GM08714 (cell line): ENCODE results near the gene IL1A.

Experiments
- H3K4me3 ChIP-seq: fragments of 200-500 bp; sonication (Bioruptor generic); 2 replicates; pipeline ENCODE4 v1.5.1; 2014; ENCODE audit warnings: mild to moderate bottlenecking, low read length, inconsistent platforms
- ZNF274 ChIP-seq: IDR thresholded peaks from 2 replicates; pipeline ENCODE4 v1.6.1; 2012; ENCODE audit warnings: mild to moderate bottlenecking, low read depth, low read length

The IL1A gene

GRCh38 chr2:112827009-112827408 is 42.7 kb upstream of the IL1A start:
- no peak overlapping the region for H3K4me3 ChIP-seq
- TF ChIP-seq ZNF274, result no peak

- no peak for TF ChIP-seq ZNF274
Measured at GRCh38 chr2:112825706-112826105, 41.4 kb upstream of the IL1A start.

GRCh38 chr2:112824694-112825085 is 40.4 kb upstream of the IL1A start:
- H3K4me3 ChIP-seq, result no peak overlapping the region
- no peak for TF ChIP-seq ZNF274

More at GRCh38 chr2:112825706-112826105, 41.4 kb upstream of the IL1A start:
- H3K4me3 ChIP-seq, result no peak overlapping the region

- no peak for TF ChIP-seq ZNF274
- no peak overlapping the region for H3K4me3 ChIP-seq
Measured at GRCh38 chr2:112821682-112822081, 37.4 kb upstream of the IL1A start.

- no peak for TF ChIP-seq ZNF274
- H3K4me3 ChIP-seq, result no peak overlapping the region
Measured at GRCh38 chr2:112821142-112821541, 36.8 kb upstream of the IL1A start.

- H3K4me3 ChIP-seq, result no peak overlapping the region
- no peak for TF ChIP-seq ZNF274
Measured at GRCh38 chr2:112820343-112820742, 36.0 kb upstream of the IL1A start.

GRCh38 chr2:112819081-112819480 is 34.8 kb upstream of the IL1A start:
- no peak for TF ChIP-seq ZNF274
- H3K4me3 ChIP-seq, result no peak overlapping the region

GRCh38 chr2:112818094-112818902 is 34.0 kb upstream of the IL1A start:
- H3K4me3 ChIP-seq, result no peak overlapping the region
- TF ChIP-seq ZNF274, result no peak

GRCh38 chr2:112817082-112817689 is 32.9 kb upstream of the IL1A start:
- H3K4me3 ChIP-seq, result no peak overlapping the region
- TF ChIP-seq ZNF274, result no peak

- no peak for TF ChIP-seq ZNF274
- no peak overlapping the region for H3K4me3 ChIP-seq
Measured at GRCh38 chr2:112814278-112814677, 30.0 kb upstream of the IL1A start.

- H3K4me3 ChIP-seq, result no peak overlapping the region
- no peak for TF ChIP-seq ZNF274
Measured at GRCh38 chr2:112813280-112813966, 29.1 kb upstream of the IL1A start.

GRCh38 chr2:112812318-112813267 is 28.3 kb upstream of the IL1A start:
- H3K4me3 ChIP-seq, result no peak overlapping the region
- no peak for TF ChIP-seq ZNF274

- no peak overlapping the region for H3K4me3 ChIP-seq
- TF ChIP-seq ZNF274, result no peak
Measured at GRCh38 chr2:112811841-112812306, 27.6 kb upstream of the IL1A start.

- TF ChIP-seq ZNF274, result no peak
- no peak overlapping the region for H3K4me3 ChIP-seq
Measured at GRCh38 chr2:112811276-112811831, 27.1 kb upstream of the IL1A start.
